Activated effector memory CD4-positive, alpha-beta T cell treated with Interleukin-2 at 50 U/mL for 16 hours (primary cell): ENCODE data around the gene FSIP1.

ENCODE experiments used
- DNase-seq: peaks from one replicate; pipeline ENCODE4 v3.0.0-alpha.2; 2020

FSIP1 gene

DNA sequence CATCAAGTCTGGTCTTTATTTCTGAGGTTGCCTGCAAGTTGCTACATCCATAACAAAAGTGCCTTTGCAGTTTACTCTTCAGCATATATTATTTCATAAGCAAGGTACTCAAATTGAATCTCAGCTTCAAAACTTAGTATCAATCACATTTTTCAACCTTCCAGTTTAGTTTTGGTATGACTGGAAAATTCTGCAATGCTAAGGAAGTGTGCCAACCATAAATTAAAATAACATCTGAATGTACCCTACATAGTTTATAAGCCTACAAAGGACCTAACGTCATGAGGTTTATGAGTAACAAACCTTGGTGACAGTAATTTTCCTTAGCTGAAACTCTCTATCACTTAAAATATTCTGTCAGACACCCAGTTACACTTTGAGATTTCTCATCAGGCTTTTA lies 138.9 kb downstream of the FSIP1 start:
- DNase-seq: no peak

GRCh38 chr15:39642011-39642640 lies 140.5 kb downstream of the FSIP1 start:
- no peak for DNase-seq

GRCh38 chr15:39641191-39641889 lies 141.3 kb downstream of the FSIP1 start:
- no peak for DNase-seq

DNA sequence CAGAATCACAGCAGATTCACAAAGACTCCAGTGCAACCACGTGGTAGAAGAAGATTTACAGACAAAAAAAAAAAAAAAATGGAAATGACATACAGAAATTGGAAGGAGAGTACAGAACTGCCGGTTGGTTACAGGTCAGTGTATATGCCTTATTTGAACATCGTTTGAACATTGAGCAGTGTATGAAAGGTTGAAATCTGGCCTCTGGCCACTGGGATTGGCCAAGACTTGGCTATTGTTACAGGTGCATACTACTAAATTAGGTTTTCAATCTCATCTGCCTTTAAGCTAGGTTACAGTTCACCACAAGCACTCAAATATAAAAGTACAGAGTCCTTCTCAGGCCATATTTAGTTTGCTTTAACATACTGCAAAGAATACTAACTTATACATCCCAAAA lies 142.0 kb downstream of the FSIP1 start:
- no peak for DNase-seq

GRCh38 chr15:39639037-39639436 lies 143.6 kb downstream of the FSIP1 start:
- no peak for DNase-seq

GRCh38 chr15:39638041-39638440 lies 144.6 kb downstream of the FSIP1 start:
- DNase-seq: no peak

DNA sequence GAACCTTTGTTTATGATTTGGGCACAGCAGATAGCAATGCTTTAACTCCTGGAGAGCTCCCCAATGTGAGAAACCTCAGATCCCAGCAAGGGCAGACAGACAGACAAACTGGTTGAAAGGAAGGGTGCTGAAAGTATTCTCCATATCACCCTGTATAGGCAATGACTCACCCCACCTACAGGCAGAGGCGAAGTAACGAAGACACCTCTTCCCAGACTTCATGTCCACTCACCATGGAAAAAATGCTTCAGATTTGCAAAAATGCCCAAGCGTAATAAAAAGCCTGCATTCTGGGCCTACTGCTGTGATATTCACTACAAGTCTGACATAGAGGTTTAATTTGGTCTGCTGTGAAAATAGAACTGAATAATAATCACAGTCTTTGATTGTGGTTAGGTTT lies 151.3 kb downstream of the FSIP1 start:
- no peak for DNase-seq

GRCh38 chr15:39629906-39630305 lies 152.7 kb downstream of the FSIP1 start:
- no peak for DNase-seq

GRCh38 chr15:39629371-39629770 lies 153.3 kb downstream of the FSIP1 start:
- DNase-seq: peak; percentile 62

- no peak for DNase-seq
Measured at GRCh38 chr15:39628546-39629257, 153.9 kb downstream of the FSIP1 start.

- DNase-seq: no peak
Measured at GRCh38 chr15:39628144-39628508, 154.5 kb downstream of the FSIP1 start.

GRCh38 chr15:39627451-39628143 lies 155.0 kb downstream of the FSIP1 start:
- no peak for DNase-seq

GRCh38 chr15:39625856-39626255 lies 156.8 kb downstream of the FSIP1 start:
- no peak for DNase-seq

DNA sequence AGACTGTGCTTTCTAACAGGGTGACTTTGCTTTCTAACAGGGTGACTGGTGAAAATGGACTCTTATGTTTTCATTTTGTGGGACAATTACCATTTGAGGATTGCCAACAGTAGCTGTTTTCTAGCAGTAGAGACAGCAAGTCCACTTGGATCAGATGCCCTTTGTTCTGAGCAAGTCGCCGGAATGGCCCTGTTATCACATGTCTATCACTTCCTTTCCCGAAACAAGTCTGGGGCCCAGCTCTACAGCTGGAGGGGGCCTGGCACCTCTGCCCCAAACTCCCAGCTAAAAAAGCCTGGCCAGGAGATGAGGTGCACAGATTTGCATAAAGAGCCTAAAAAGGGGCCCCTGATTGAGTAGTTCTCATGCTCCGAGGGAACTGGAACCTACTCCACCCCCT lies 157.2 kb downstream of the FSIP1 start:
- DNase-seq: no peak

DNA sequence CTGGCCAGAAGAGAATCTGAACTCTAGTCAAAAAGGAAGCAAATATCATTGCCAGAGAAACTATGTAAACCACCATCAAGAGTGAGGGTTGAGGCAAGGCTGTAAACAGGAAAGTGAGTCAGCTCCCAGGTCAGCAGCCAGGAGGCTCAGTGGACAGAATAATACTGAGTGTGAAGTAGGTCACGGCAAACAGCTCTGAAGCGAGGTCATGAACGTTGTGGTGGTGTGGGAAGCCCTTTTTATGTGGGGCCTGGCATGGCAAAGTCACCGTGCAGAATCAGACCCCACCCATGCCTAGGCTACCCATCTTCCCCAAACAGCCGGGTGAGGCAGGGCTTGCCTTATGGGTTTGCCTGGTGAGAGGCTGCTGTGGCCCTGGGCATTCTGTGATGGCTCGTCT lies 157.8 kb downstream of the FSIP1 start:
- peak; percentile 79 for DNase-seq

GRCh38 chr15:39623529-39623931 lies 159.1 kb downstream of the FSIP1 start:
- peak; percentile 38 for DNase-seq

- no peak for DNase-seq
Measured at GRCh38 chr15:39622660-39623516, 159.8 kb downstream of the FSIP1 start.

DNA sequence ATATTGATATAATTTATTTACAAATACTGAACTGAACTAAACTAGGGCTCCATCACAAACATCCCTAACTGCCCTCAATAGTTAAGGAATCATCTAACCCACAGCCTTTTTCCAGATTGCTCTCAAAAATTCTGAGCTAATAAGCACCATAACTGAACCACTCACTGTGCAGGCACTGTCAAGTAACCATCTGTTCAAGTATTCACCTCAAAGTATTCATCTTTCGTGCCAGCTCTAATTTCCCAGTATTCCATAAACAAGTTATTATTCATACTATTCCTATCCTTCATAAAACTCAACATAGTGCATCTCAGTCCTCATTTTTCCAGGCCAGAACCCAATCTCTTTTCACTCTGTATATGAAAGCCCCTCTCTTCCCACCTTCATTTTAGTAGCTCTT lies 160.7 kb downstream of the FSIP1 start:
- no peak for DNase-seq

DNA sequence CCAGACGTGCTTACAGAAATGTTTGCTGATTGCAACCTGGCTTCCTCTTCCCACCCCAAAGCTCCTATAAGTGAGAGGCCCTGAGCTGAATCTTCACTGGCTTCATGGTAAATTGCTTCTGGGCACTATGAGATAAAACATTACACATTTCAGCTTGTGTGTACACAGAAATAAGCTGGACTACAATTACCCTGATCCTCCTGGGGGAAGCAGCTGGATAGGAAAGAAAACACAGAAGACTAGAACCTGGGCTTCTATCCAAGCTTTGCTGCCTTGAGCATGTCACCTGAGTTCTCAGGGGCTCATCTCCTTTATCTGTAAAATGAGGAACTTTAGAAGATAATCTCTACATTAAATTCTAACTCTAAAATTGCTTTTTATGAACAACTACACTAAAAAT lies 161.4 kb downstream of the FSIP1 start:
- no peak for DNase-seq

DNA sequence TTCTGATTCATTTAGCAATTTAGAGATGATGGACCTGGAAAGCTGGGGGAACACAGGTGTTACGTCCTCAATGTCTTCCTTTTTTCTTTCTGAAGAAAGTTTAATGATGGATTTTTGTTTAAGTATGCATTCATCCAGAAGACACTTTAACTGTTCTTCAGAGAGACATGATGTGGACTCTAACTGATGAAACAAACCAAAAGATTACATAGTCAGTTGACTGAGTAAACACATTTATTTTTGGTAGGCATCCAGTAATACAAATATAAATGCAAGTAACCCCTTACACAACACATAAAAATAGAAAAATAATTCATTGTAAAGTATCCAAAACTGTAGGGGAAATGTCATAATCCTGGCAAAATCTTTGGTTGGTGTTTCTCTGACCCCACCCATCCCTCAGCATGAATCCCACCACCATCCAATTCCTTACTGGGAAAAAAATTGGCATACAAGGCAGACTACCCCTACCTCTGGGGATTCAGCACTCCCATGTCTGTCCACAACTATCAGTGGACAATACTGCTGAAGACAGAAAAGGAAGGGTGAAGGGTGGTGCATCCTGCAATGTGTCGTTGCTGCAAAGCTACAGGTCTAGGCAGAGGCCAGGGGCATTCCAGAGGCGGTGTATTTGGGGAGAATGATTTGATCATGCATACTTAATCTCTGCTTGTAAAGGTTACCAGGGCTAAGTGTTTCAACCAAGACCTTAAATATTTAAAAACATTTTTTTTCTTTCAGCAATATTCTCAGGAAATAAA lies 164.4 kb downstream of the FSIP1 start:
- DNase-seq: no peak

DNA sequence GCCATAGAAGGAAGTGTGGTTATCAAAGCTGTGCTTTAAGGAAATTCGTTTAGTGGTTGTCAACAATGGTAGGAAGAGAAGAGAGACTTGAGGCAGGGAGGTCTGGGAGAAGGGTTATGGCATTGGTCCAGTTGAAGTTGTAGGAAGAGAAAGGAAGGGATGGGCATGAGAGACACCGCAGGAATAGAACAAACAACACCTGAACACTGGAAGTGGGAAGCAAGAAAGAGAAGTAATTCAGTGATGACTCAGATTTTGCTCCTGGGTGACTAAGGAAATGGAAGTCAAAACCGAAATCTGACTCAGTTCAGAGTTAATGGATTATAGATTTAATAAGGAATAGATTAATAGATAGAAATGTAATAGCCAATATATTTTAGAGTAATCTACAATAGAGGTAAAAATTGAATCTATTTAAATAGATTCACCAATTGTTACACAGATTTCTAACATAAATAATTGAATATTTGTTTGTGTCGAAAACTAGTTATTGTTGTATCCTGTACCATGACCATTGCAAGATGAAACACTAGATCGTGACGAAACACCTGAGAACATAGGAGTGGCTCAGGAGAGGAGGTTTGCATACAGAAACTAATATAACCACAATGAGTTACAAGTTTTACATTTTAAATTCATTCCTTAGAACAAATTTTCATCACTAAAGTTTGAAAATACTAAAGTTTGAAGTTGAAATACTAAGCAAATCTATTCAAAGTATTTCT lies 165.7 kb downstream of the FSIP1 start:
- no peak for DNase-seq
